ENCODE results near the gene KNDC1.
"Not testable (repeated sequence)": the region's sequence is repeated elsewhere in the genome, so short reads cannot be mapped to it uniquely, and the experiment has no call there.

DNA sequence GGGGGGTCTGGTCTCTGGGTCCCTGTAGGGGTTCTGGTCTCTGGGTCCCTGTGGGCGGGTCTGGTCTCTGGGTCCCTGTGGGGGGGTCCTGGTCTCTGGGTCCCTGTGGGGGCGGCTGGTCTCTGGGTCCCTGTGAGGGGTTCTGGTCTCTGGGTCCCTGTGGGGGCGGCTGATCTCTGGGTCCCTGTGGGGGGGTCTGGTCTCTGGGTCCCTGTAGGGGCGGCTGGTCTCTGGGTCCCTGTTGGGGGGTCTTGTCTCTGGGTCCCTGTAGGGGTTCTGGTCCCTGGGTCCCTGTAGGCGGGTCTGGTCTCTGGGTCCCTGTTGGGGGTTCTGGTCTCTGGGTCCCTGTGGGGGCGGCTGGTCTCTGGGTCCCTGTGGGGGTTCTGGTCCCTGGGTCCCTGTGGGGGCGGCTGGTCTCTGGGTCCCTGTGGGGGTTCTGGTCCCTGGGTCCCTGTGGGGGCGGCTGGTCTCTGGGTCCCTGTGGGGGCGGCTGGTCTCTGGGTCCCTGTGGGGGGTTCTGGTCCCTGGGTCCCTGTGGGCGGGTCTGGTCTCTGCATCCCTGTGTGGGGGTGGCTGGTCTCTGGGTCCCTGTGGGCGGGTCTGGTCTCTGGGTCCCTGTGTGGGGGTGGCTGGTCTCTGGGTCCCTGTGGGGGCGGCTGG lies 22.4 kb upstream of the KNDC1 start:
- not testable (repeated sequence) for TF ChIP-seq CTCF, POLR2A (IDR thresholded peaks at IDR 0.05)
